ENCODE measurements around the gene ZNF385B.

The ZNF385B gene

GRCh38 chr2:179578171-179578916 is 283.1 kb downstream of the ZNF385B start:
- no peak for DNase-seq

GRCh38 chr2:179574061-179574519 is 287.3 kb downstream of the ZNF385B start:
- no peak for DNase-seq

GRCh38 chr2:179572544-179572943 is 288.9 kb downstream of the ZNF385B start:
- DNase-seq: no peak

- no peak for DNase-seq
Observed at GRCh38 chr2:179571721-179572120, 289.7 kb downstream of the ZNF385B start.

GRCh38 chr2:179571252-179571651 is 290.2 kb downstream of the ZNF385B start:
- no peak for DNase-seq

- DNase-seq: no peak
Observed at GRCh38 chr2:179569831-179570233, 291.6 kb downstream of the ZNF385B start.

- DNase-seq: no peak
Observed at GRCh38 chr2:179565807-179566206, 295.6 kb downstream of the ZNF385B start.

GRCh38 chr2:179562330-179562885 is 299.0 kb downstream of the ZNF385B start:
- no peak for DNase-seq

- DNase-seq: no peak
Observed at GRCh38 chr2:179561702-179562101, 299.7 kb downstream of the ZNF385B start.

GRCh38 chr2:179560257-179560735 is 301.1 kb downstream of the ZNF385B start:
- no peak for DNase-seq

GRCh38 chr2:179559108-179559806 is 302.2 kb downstream of the ZNF385B start:
- DNase-seq: no peak

- DNase-seq: no peak
Observed at GRCh38 chr2:179558010-179558934, 303.1 kb downstream of the ZNF385B start.

GRCh38 chr2:179556425-179556824 is 305.0 kb downstream of the ZNF385B start:
- no peak for DNase-seq

GRCh38 chr2:179555691-179556283 is 305.6 kb downstream of the ZNF385B start:
- no peak for DNase-seq

- no peak for DNase-seq
Observed at GRCh38 chr2:179554639-179555386, 306.6 kb downstream of the ZNF385B start.

- no peak for DNase-seq
Observed at GRCh38 chr2:179553382-179553781, 308.0 kb downstream of the ZNF385B start.

- DNase-seq: no peak
Observed at GRCh38 chr2:179551539-179552045, 309.8 kb downstream of the ZNF385B start.

- no peak for DNase-seq
Observed at GRCh38 chr2:179550849-179551248, 310.6 kb downstream of the ZNF385B start.

GRCh38 chr2:179550214-179550613 is 311.2 kb downstream of the ZNF385B start:
- no peak for DNase-seq

GRCh38 chr2:179546656-179547055 is 314.8 kb downstream of the ZNF385B start:
- DNase-seq: no peak

GRCh38 chr2:179545024-179545423 is 316.4 kb downstream of the ZNF385B start:
- DNase-seq: no peak

All from KG1 (cell line).